Astrocyte of the spinal cord (primary cell): ENCODE data around the gene AK5.

Experiments
- DNase-seq: peaks from one replicate; pipeline ENCODE4 v3.0.0; 2011; ENCODE audit warnings: low read depth, low spot score
- H3K4me3 ChIP-seq: 2 replicates; pipeline ENCODE4 v1.5.1; 2011; ENCODE audit warnings: low read depth, mild to moderate bottlenecking, low read length, moderate library complexity
- in situ Hi-C: cut with HindIII; loops from 2 replicates; pipeline ENCODE4 v1.10.0; 2017; ENCODE audit warnings: low sequenced_read_pairs
- TF ChIP-seq, protein P1 (sequence below): IDR thresholded peaks from 2 replicates; pipeline ENCODE4 v1.5.1; 2012; ENCODE audit warnings: low read depth, mild to moderate bottlenecking, low read length, inconsistent platforms

AK5 gene, protein sequence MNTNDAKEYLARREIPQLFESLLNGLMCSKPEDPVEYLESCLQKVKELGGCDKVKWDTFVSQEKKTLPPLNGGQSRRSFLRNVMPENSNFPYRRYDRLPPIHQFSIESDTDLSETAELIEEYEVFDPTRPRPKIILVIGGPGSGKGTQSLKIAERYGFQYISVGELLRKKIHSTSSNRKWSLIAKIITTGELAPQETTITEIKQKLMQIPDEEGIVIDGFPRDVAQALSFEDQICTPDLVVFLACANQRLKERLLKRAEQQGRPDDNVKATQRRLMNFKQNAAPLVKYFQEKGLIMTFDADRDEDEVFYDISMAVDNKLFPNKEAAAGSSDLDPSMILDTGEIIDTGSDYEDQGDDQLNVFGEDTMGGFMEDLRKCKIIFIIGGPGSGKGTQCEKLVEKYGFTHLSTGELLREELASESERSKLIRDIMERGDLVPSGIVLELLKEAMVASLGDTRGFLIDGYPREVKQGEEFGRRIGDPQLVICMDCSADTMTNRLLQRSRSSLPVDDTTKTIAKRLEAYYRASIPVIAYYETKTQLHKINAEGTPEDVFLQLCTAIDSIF

GRCh38 chr1:77281491-77282186 lies at the start of gene AK5:
Gene AK5 (plus strand): TSS chr1:77282019. CDS start chr1:77282314, 295 bp downstream.
- TF ChIP-seq, protein P1, sequence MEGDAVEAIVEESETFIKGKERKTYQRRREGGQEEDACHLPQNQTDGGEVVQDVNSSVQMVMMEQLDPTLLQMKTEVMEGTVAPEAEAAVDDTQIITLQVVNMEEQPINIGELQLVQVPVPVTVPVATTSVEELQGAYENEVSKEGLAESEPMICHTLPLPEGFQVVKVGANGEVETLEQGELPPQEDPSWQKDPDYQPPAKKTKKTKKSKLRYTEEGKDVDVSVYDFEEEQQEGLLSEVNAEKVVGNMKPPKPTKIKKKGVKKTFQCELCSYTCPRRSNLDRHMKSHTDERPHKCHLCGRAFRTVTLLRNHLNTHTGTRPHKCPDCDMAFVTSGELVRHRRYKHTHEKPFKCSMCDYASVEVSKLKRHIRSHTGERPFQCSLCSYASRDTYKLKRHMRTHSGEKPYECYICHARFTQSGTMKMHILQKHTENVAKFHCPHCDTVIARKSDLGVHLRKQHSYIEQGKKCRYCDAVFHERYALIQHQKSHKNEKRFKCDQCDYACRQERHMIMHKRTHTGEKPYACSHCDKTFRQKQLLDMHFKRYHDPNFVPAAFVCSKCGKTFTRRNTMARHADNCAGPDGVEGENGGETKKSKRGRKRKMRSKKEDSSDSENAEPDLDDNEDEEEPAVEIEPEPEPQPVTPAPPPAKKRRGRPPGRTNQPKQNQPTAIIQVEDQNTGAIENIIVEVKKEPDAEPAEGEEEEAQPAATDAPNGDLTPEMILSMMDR: no peak
- in situ Hi-C loops: no loop called here
- peak; percentile 38 for DNase-seq
- peak within 1 kb of the TSS; percentile 68 for H3K4me3 ChIP-seq

GRCh38 chr1:77232829-77233228 lies 49.0 kb upstream of the AK5 start:
- TF ChIP-seq, protein P1: no peak

DNA sequence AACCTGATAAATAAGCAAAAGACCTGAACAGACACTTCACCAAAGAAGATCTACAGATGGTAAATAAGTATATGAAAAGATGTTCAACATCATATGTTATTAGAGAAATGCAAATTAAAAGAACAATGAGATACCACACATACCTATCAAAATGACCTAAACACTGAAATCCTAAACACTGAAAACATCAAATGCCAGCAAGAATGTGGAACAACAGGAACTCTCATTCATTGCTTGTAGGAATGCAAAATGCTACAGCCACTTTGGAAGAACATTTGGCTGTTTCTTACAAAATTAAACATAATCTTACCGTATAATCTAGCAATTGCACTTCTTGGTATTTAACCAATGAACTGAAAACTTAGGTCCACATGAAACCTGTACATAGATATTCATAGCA lies 47.7 kb upstream of the AK5 start:
- no peak overlapping the region for H3K4me3 ChIP-seq
- in situ Hi-C loops: no loop called here
- DNase-seq: no peak
- TF ChIP-seq, protein P1: no peak

More at GRCh38 chr1:77232829-77233228, 49.0 kb upstream of the AK5 start:
- no peak for DNase-seq
- in situ Hi-C loops: no loop called here
- no peak overlapping the region for H3K4me3 ChIP-seq

- in situ Hi-C loops: no loop called here
- DNase-seq: no peak
Observed at GRCh38 chr1:77234943-77235342, 46.9 kb upstream of the AK5 start.

DNA sequence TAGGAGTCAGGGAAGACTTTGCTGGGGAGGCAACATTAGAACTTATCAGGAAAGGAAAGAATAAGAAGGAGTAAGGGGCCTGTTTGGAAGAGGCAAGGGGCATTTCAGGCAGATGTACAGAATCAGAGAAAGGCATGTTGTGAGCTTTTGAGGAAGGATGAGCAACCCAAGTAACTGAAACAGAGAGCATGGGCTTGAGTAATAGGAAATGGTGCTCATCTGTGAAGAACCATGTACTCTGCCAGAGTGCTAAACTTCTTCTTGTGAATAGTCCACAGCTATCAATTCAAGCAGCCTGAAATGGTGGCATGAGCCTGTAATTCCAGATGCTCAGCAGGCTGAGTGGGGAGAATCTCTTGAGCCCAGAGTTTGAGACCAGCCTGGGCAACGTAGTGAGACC lies 43.4 kb upstream of the AK5 start:
- H3K4me3 ChIP-seq: no peak overlapping the region
- TF ChIP-seq, protein P1: no peak
- DNase-seq: no peak
- in situ Hi-C loops: no loop called here

More at GRCh38 chr1:77234943-77235342, 46.9 kb upstream of the AK5 start:
- no peak overlapping the region for H3K4me3 ChIP-seq
- TF ChIP-seq, protein P1: no peak

- TF ChIP-seq, protein P1: no peak
- DNase-seq: no peak
Observed at GRCh38 chr1:77239311-77239710, 42.5 kb upstream of the AK5 start.

More at GRCh38 chr1:77239311-77239710, 42.5 kb upstream of the AK5 start:
- in situ Hi-C loops: no loop called here
- no peak overlapping the region for H3K4me3 ChIP-seq
